H1 (cell line): ENCODE measurements around the gene BHMT. TPM values are rescaled to one million over a fixed set of nuclear protein-coding genes. Genes with fewer than 3 reads are reported as not detected.

Source experiments
- CTCF ChIA-PET: fragments of 300-600 bp; sonication (Branson Sonifier 250); formaldehyde crosslinking; loops from one replicate; lab custom pipeline; 2021; ENCODE audit not compliant: partially characterized antibody; lab: Charles Lee
- POLR2A ChIA-PET: fragments of 300-600 bp; sonication (Branson Sonifier 250); formaldehyde crosslinking; loops from one replicate; lab custom pipeline; 2021; ENCODE audit warnings: inconsistent platforms; ENCODE audit not compliant: partially characterized antibody; lab: Charles Lee
- DNase-seq, 2 experiments: peaks; one replicate each; pipeline versions ENCODE4 v3.0.0 to v3.0.0-alpha.2; 2010 to 2022; ENCODE audit warnings: low spot score in 2 of 2, low read depth in 1 of 2, mixed read lengths in 1 of 2
- FAIRE-seq: peaks from 2 replicates; lab custom pipeline; 2011; peaks lifted over from hg19 to GRCh38; lab: Jason Lieb, UNC
- H2AFZ ChIP-seq: 2 replicates; pipeline ENCODE4 v1.8.1; 2012; ENCODE audit warnings: low read length, inconsistent platforms
- H2AK5ac ChIP-seq: 2 replicates; pipeline ENCODE4 v1.6.1; 2013; ENCODE audit warnings: low read depth, low read length
- H2BK120ac ChIP-seq: replicated peaks from 2 replicates; pipeline ENCODE3; 2013; ENCODE audit warnings: low read depth, low read length, inconsistent platforms
- H2BK12ac ChIP-seq: 2 replicates; pipeline ENCODE4 v1.6.1; 2013; ENCODE audit warnings: low read depth, low read length
- H2BK15ac ChIP-seq: 2 replicates; pipeline ENCODE4 v1.6.1; 2013; ENCODE audit warnings: low read length
- H2BK20ac ChIP-seq: 2 replicates; pipeline ENCODE4 v1.6.1; 2013; ENCODE audit warnings: low read length
- H2BK5ac ChIP-seq: 2 replicates; pipeline ENCODE4 v1.6.1; 2013; ENCODE audit warnings: low read depth, low read length
- H3K14ac ChIP-seq: 2 replicates; pipeline ENCODE4 v1.6.1; 2013; ENCODE audit warnings: inconsistent platforms; ENCODE audit not compliant: insufficient read length
- H3K18ac ChIP-seq: 2 replicates; pipeline ENCODE4 v1.6.1; 2013; ENCODE audit warnings: low read length; ENCODE audit errors: extremely low read depth
- H3K23ac ChIP-seq: 2 replicates; pipeline ENCODE4 v1.6.1; 2013; ENCODE audit warnings: inconsistent platforms; ENCODE audit not compliant: insufficient read length
- H3K23me2 ChIP-seq: 2 replicates; pipeline ENCODE4 v1.6.1; 2013; ENCODE audit warnings: low read depth, low read length
- H3K27ac ChIP-seq: 2 replicates; pipeline ENCODE4 v1.6.1; 2011; ENCODE audit warnings: low read depth, low read length, inconsistent platforms
- H3K27me3 ChIP-seq, 4 experiments: replicated peaks in 1 of 4; 1 replicate in 1 of 4; 2 replicates in 3 of 4; pipeline versions ENCODE4 v1.6.1 to v1.8.1; 2011 to 2013; ENCODE audit warnings: low read length in 3 of 4, mild to moderate bottlenecking in 3 of 4, inconsistent platforms in 2 of 4, mixed read lengths in 2 of 4, moderate library complexity in 1 of 4; ENCODE audit not compliant: control insufficient read depth in 3 of 4, insufficient read depth in 3 of 4; ENCODE audit errors: extremely low read depth in 1 of 4
- H3K36me3 ChIP-seq, 4 experiments: 2 replicates each; pipeline versions ENCODE4 v1.6.1 to v1.8.1; 2011 to 2013; ENCODE audit warnings: mild to moderate bottlenecking in 4 of 4, low read length in 3 of 4, moderate library complexity in 2 of 4, control low read depth in 1 of 4, inconsistent platforms in 1 of 4; ENCODE audit not compliant: insufficient read depth in 4 of 4, control insufficient read depth in 2 of 4
- H3K4ac ChIP-seq: replicated peaks from 2 replicates; pipeline ENCODE3; 2013; ENCODE audit warnings: low read length, low read depth, mixed read lengths, inconsistent platforms; ENCODE audit not compliant: insufficient read length
- H3K4me1 ChIP-seq, 4 experiments: replicated peaks in 1 of 4; 1 replicate in 1 of 4; 2 replicates in 3 of 4; pipeline versions ENCODE4 v1.6.1 to v1.8.1; 2011 to 2013; ENCODE audit warnings: low read length in 3 of 4, inconsistent platforms in 2 of 4, mixed read lengths in 1 of 4; ENCODE audit not compliant: insufficient read depth in 4 of 4, control insufficient read depth in 3 of 4
- H3K4me2 ChIP-seq, 2 experiments: 2 replicates each; pipeline versions ENCODE4 v1.6.1 to v1.8.1; 2011 to 2013; ENCODE audit warnings: low read depth in 2 of 2, low read length in 2 of 2, control low read depth in 1 of 2, inconsistent platforms in 1 of 2, mild to moderate bottlenecking in 1 of 2; ENCODE audit not compliant: insufficient read depth in 1 of 2
- H3K4me3 ChIP-seq, 4 experiments: fragments of 200-600, 300-600 bp in 1 of 4; sonication (generic), shearing (Covaris generic), sonication (Bioruptor Twin) in 1 of 4; 2 replicates each; pipeline versions ENCODE4 v1.5.1 to v1.8.1; 2011 to 2016; ENCODE audit warnings: low read length in 4 of 4, low read depth in 3 of 4, control low read depth in 2 of 4, inconsistent platforms in 2 of 4, mild to moderate bottlenecking in 2 of 4, mixed read lengths in 1 of 4, moderate library complexity in 1 of 4; ENCODE audit not compliant: insufficient read depth in 2 of 4; ENCODE audit errors: extremely low read depth in 1 of 4
- H3K56ac ChIP-seq: replicated peaks from 2 replicates; pipeline ENCODE3; 2013; ENCODE audit warnings: low read depth, mild to moderate bottlenecking, mixed read lengths, low read length, inconsistent platforms; ENCODE audit not compliant: insufficient read length
- H3K79me1 ChIP-seq: 2 replicates; pipeline ENCODE4 v1.6.1; 2013; ENCODE audit warnings: low read depth, low read length, control low read depth
- H3K79me2 ChIP-seq, 2 experiments: 2 replicates each; pipeline versions ENCODE4 v1.6.1 to v1.8.1; 2012 to 2013; ENCODE audit warnings: low read length in 2 of 2, mild to moderate bottlenecking in 2 of 2, inconsistent platforms in 1 of 2; ENCODE audit not compliant: insufficient read depth in 2 of 2, control insufficient read depth in 1 of 2
- H3K9ac ChIP-seq, 4 experiments: replicated peaks in 1 of 4; 1 replicate in 1 of 4; 2 replicates in 3 of 4; pipeline versions ENCODE4 v1.6.1 to v1.8.1; 2011 to 2013; ENCODE audit warnings: low read depth in 3 of 4, low read length in 3 of 4, control low read depth in 2 of 4, mild to moderate bottlenecking in 2 of 4, moderate library complexity in 2 of 4, inconsistent platforms in 1 of 4; ENCODE audit errors: extremely low read depth in 1 of 4
- H3K9me3 ChIP-seq, 2 experiments: 2 replicates each; pipeline versions ENCODE4 v1.6.1 to v1.8.1; 2012 to 2013; ENCODE audit warnings: mild to moderate bottlenecking in 2 of 2, moderate library complexity in 2 of 2, control low read depth in 1 of 2, inconsistent platforms in 1 of 2, low read depth in 1 of 2, low read length in 1 of 2, mixed read lengths in 1 of 2; ENCODE audit not compliant: insufficient read depth in 2 of 2
- H4K20me1 ChIP-seq, 2 experiments: replicated peaks in 1 of 2; 2 replicates each; pipeline versions ENCODE3 to v1.8.1; 2011 to 2013; ENCODE audit warnings: inconsistent platforms in 2 of 2, low read length in 2 of 2, mild to moderate bottlenecking in 1 of 2; ENCODE audit not compliant: insufficient read depth in 2 of 2, control insufficient read depth in 1 of 2
- H4K5ac ChIP-seq: 2 replicates; pipeline ENCODE4 v1.6.1; 2013; ENCODE audit warnings: low read length, low read depth, mixed read lengths, inconsistent platforms; ENCODE audit not compliant: insufficient read length
- H4K8ac ChIP-seq: 2 replicates; pipeline ENCODE4 v1.8.0; 2013; ENCODE audit warnings: mild to moderate bottlenecking, moderate library complexity, low read length, inconsistent platforms; ENCODE audit not compliant: insufficient read depth; ENCODE audit errors: extremely low read depth
- H4K91ac ChIP-seq: replicated peaks from 2 replicates; pipeline ENCODE3; 2013; ENCODE audit warnings: low read length, mixed read lengths, inconsistent platforms; ENCODE audit not compliant: insufficient read length
- ASH2L ChIP-seq: fragments of 200-600, 300-600 bp; sonication (generic); IDR thresholded peaks from one replicate; pipeline ENCODE4 v1.7.1; 2017; ENCODE audit warnings: low read length
- CBX8 ChIP-seq: fragments of 300-800, 300-1000 bp; sonication (generic); IDR thresholded peaks from 2 replicates; pipeline ENCODE4 v1.7.1; 2016; ENCODE audit warnings: low read depth, low read length, borderline replicate concordance
- CHD2 ChIP-seq: IDR thresholded peaks from 2 replicates; pipeline ENCODE4 v1.6.1; 2012; ENCODE audit warnings: low read length, improper control_type of control experiment
- EZH2 ChIP-seq: fragments of 200-600 bp; sonication (generic); IDR thresholded peaks from 2 replicates; pipeline ENCODE4 v1.7.1; 2012; ENCODE audit warnings: low read depth, mild to moderate bottlenecking, moderate library complexity, low read length, inconsistent platforms; ENCODE audit not compliant: severe bottlenecking
- FOSL1 ChIP-seq: IDR thresholded peaks from 2 replicates; pipeline ENCODE4 v1.6.1; 2011; ENCODE audit warnings: mild to moderate bottlenecking, low read depth, low read length, moderate library complexity; ENCODE audit not compliant: insufficient read depth
- GABPA ChIP-seq: IDR thresholded peaks from 2 replicates; pipeline ENCODE4 v1.6.1; 2011; ENCODE audit warnings: mild to moderate bottlenecking, low read length, moderate library complexity, borderline replicate concordance; ENCODE audit not compliant: insufficient read depth
- GTF2F1 ChIP-seq: IDR thresholded peaks from 2 replicates; pipeline ENCODE4 v1.6.1; 2012; ENCODE audit warnings: low read depth, low read length, improper control_type of control experiment, borderline replicate concordance
- JUN ChIP-seq: IDR thresholded peaks from 2 replicates; pipeline ENCODE4 v1.6.1; 2011; ENCODE audit warnings: low read depth, mild to moderate bottlenecking, improper control_type of control experiment, low read length
- MAFK ChIP-seq: IDR thresholded peaks from 2 replicates; pipeline ENCODE4 v1.6.1; 2012; ENCODE audit warnings: low read depth, mild to moderate bottlenecking, improper control_type of control experiment, low read length
- NRF1 ChIP-seq: IDR thresholded peaks from 2 replicates; pipeline ENCODE4 v1.6.1; 2011; ENCODE audit warnings: mild to moderate bottlenecking, low read depth, low read length, improper control_type of control experiment
- POLR2A ChIP-seq, 2 experiments: IDR thresholded peaks; 1 replicate in 1 of 2; 2 replicates in 1 of 2; pipeline ENCODE4 v1.6.1; 2011; ENCODE audit warnings: low read depth in 2 of 2, low read length in 2 of 2, mild to moderate bottlenecking in 2 of 2; ENCODE audit errors: control extremely low read depth in 1 of 2
- POU5F1 ChIP-seq: IDR thresholded peaks from 2 replicates; pipeline ENCODE4 v1.6.1; 2011; ENCODE audit warnings: low read depth, mild to moderate bottlenecking, low read length, moderate library complexity
- SP2 ChIP-seq: IDR thresholded peaks from 2 replicates; pipeline ENCODE4 v1.6.1; 2012; ENCODE audit warnings: mild to moderate bottlenecking, low read length, inconsistent platforms
- SP4 ChIP-seq: IDR thresholded peaks from 2 replicates; pipeline ENCODE4 v1.6.1; 2012; ENCODE audit warnings: low read length, inconsistent platforms
- SRF ChIP-seq: IDR thresholded peaks from 2 replicates; pipeline ENCODE4 v1.6.1; 2011; ENCODE audit warnings: mild to moderate bottlenecking, low read depth, low read length, moderate library complexity
- TAF1 ChIP-seq: IDR thresholded peaks from 2 replicates; pipeline ENCODE4 v1.6.1; 2011; ENCODE audit warnings: mild to moderate bottlenecking, low read depth, low read length
- WGBS, 2 experiments: shearing (Covaris generic) in 1 of 2; methylation state at CpG; one replicate each; pipeline versions ENCODE4 v1.1.6 to v1.1.7; 2013 to 2015; ENCODE audit warnings: low lambda C conversion rate in 2 of 2, mixed read lengths in 2 of 2, inconsistent platforms in 1 of 2, low coverage in 1 of 2, missing lambda C conversion rate in 1 of 2; ENCODE audit not compliant: insufficient replicate concordance in 2 of 2, insufficient coverage in 1 of 2, insufficient read length in 1 of 2; ENCODE audit errors: extremely low coverage in 1 of 2, missing lambda C conversion rate in 1 of 2; 5-methylcytosine and 5-hydroxymethylcytosine counted together
- polyA plus RNA-seq, 7 experiments: library from polyadenylated mRNA; depleted of rRNA in 3 of 7; stranded (reverse) in 5 of 7; unstranded in 2 of 7; fragments of >200 nt in 5 of 7; fragments of 200-250 nt in 2 of 7; gene quantifications; 1 replicate in 5 of 7; 2 replicates in 1 of 7; 4 replicates in 1 of 7; pipeline versions ENCODE4 v1.2.1 to v1.2.3, GENCODE V29; 2011 to 2013; ENCODE audit warnings: missing spikeins in 2 of 7, mixed read lengths in 2 of 7
- total RNA-seq: library from RNA; stranded (reverse); fragmentation: NEBNext Ultra II Directional; extraction: Animal tissue kit (Norgen Biotek cat#: 25700); gene quantifications from 2 replicates; pipeline ENCODE4 v1.2.1, GENCODE V29; 2021

BHMT gene
- total and polyA plus RNA-seq, 2 of the 8 experiments (the other 6 are each of a cell fraction or from before 2014, with no cell fraction given): 0.54 to 1.6 TPM

DNA sequence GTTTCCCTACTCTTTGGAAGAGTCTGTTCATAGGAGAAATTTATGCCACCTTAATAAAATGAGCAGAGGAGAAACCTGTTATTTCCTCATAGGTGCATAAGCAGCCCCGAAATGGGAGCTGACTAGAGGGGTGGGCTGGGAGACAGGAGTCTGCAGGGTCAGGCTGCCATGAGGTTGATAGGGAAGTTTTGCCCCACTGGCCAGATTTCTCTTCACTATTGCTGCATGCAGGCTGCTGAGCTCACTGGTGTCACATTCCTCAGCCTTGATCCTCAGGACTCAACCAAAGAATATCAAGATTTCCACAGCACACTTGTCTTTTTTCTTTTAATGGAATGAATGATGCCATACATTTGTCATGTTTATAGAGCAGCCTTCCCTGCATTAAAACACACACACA, 60.7 kb downstream of the BHMT start:
- Histone ChIP-seq H4K8ac (no peak overlapping the region), H2BK5ac (peak overlapping the region; percentile 41; the same call in 1 of the 2 replicates), H2AK5ac (no peak overlapping the region), H3K9ac (no peak overlapping the region), H2AFZ (peak overlapping the region; percentile 55; the same call in 1 of the 2 replicates), H2BK120ac (no peak overlapping the region), H4K91ac (no peak overlapping the region), H3K36me3 (no peaks in the 10 kb centered on the region), H3K23me2 (no peaks in the 10 kb centered on the region), H3K4ac (no peak overlapping the region), H3K79me2 (no peaks in the 10 kb centered on the region), H4K20me1 (no peaks in the 10 kb centered on the region), H3K23ac (no peak overlapping the region), H3K79me1 (no peaks in the 10 kb centered on the region), H2BK20ac (no peak overlapping the region), H3K4me2 (no peak overlapping the region), H3K18ac (no peak overlapping the region), H3K27me3 (no peaks in the 10 kb centered on the region), H3K14ac (no peak overlapping the region), H3K4me1 (peaks cover 0 to 7% (median 1%) of the 10 kb centered on the region in 4 experiments; a peak in 1 of 7 replicates), H2BK12ac (no peak overlapping the region), H3K56ac (no peak overlapping the region), H3K9me3 (no peaks in the 10 kb centered on the region), H3K4me3 (no peak overlapping the region), H2BK15ac (no peak overlapping the region), H4K5ac (no peak overlapping the region), H3K27ac (no peak overlapping the region)
- ChIA-PET CTCF (interaction anchor here (0.9 to 1.7 kb wide), 4 partner anchors 11 to 174 kb away, joined by 3 to 7 read pairs (median 4); no protein-coding TSS in a partner anchor), POLR2A (no interaction called here)
- FAIRE-seq: no peak
- 86% methylated on average over 1 of the region's 1 CpG; no CpG with 5 or more reads in 1 of the 2 experiments for WGBS, 2 experiments
- DNase-seq: no peak
- TF ChIP-seq SP2 (no peak), POLR2A (IDR thresholded peaks at IDR 0.05; ENCODE audit: control extremely low read depth in 1 of 2, low read depth in 2 of 2, low read length in 2 of 2) (no peak), POU5F1 (no peak), CHD2 (no peak), GABPA (no peak), CBX8 (no peak), NRF1 (no peak), ASH2L (no peak), GTF2F1 (no peak), SRF (no peak), JUN (no peak), MAFK (no peak), FOSL1 (no peak), TAF1 (no peak), SP4 (no peak), EZH2 (no peak)
